AG20443 (cell line): ENCODE measurements around the gene RBPMS2.

Source experiments
- DNase-seq: peaks from one replicate; pipeline ENCODE4 v3.0.0; 2012; ENCODE audit warnings: low spot score, mixed read lengths

RBPMS2 gene

GRCh38 chr15:64691896-64692565 is 83.4 kb downstream of the RBPMS2 start:
- no peak for DNase-seq

GRCh38 chr15:64690578-64691296 is 84.7 kb downstream of the RBPMS2 start:
- no peak for DNase-seq

GRCh38 chr15:64690008-64690407 is 85.4 kb downstream of the RBPMS2 start:
- DNase-seq, result no peak
